Thoracic aorta (tissue), 2 donors: ENCODE results near the gene TIAM2. TPM values are rescaled to one million over a fixed set of nuclear protein-coding genes. Genes with fewer than 3 reads are reported as not detected.

ENCODE experiments used
- ATAC-seq: fragments of 150-250 bp; one replicate; pipeline ENCODE4 v1.8.0; 2017; ENCODE audit warnings: low read depth; ENCODE audit not compliant: insufficient number of reproducible peaks, low FRiP score
- DNase-seq: peaks from one replicate; pipeline ENCODE4 v3.0.0-alpha.2; 2020; ENCODE audit warnings: low spot score
- H3K27ac ChIP-seq, 2 donors: fragments of 200-600 bp; sonication (generic); 1 replicate in 1 of 2; 2 replicates in 1 of 2; pipeline ENCODE4 v1.5.1; 2016; ENCODE audit warnings: mild to moderate bottlenecking in 2 of 2, moderate library complexity in 2 of 2
- H3K27me3 ChIP-seq: fragments of 200-600 bp; sonication (generic); replicated peaks from 2 replicates; pipeline ENCODE4 v1.6.0; 2016; ENCODE audit warnings: mild to moderate bottlenecking; ENCODE audit not compliant: insufficient read depth
- H3K36me3 ChIP-seq: fragments of 200-600 bp; sonication (generic); one replicate; pipeline ENCODE4 v1.5.1; 2016
- H3K4me1 ChIP-seq, 2 donors: fragments of 200-600 bp; sonication (generic); 1 replicate in 1 of 2; 2 replicates in 1 of 2; pipeline versions ENCODE4 v1.5.1 to v1.6.0; 2016; ENCODE audit warnings: low read depth in 2 of 2, mild to moderate bottlenecking in 1 of 2; ENCODE audit not compliant: control insufficient read depth in 1 of 2
- H3K4me3 ChIP-seq: fragments of 200-600 bp; sonication (generic); 2 replicates; pipeline ENCODE4 v1.5.1; 2016; ENCODE audit warnings: mild to moderate bottlenecking
- H3K9me3 ChIP-seq: fragments of 200-600 bp; sonication (generic); 2 replicates; pipeline ENCODE4 v1.5.1; 2016
- CTCF ChIP-seq: fragments of 200-600 bp; sonication (generic); IDR thresholded peaks from one replicate; pipeline ENCODE4 v1.5.1; 2019; ENCODE audit warnings: antibody characterized with exemption
- total RNA-seq, 2 donors: library from RNA; depleted of rRNA; stranded (reverse); fragments of >200 nt; gene quantifications; one replicate each; pipeline versions ENCODE4 v1.1.0 to v1.2.3, GENCODE V29; 2016

The TIAM2 gene
- total RNA-seq, 2 donors from 2014 or later, result 17.8 to 22.1 TPM

GRCh38 chr6:155250701-155251381 lies 255.7 kb downstream of the TIAM2 start:
- no peak for DNase-seq
- Histone ChIP-seq H3K27ac (no peak overlapping the region), H3K9me3 (no peaks in the 10 kb centered on the region), H3K4me1 (peaks cover 0 to 9% of the 10 kb centered on the region in 2 donors), H3K4me3 (no peak overlapping the region), H3K36me3 (peaks cover 6% of the 10 kb centered on the region), H3K27me3 (no peaks in the 10 kb centered on the region)
- no peak for TF ChIP-seq CTCF
- ATAC-seq, result no peak

GRCh38 chr6:155252581-155252980 lies 257.5 kb downstream of the TIAM2 start:
- ATAC-seq, result no peak

GRCh38 chr6:155253337-155253736 lies 258.2 kb downstream of the TIAM2 start:
- DNase-seq, result no peak
- TF ChIP-seq CTCF, result no peak
- no peak overlapping the region for H3K27ac ChIP-seq
- peaks cover 6% of the 10 kb centered on the region for H3K36me3 ChIP-seq
- H3K4me1 ChIP-seq, result peaks cover 0 to 9% of the 10 kb centered on the region in 2 donors
- no peaks in the 10 kb centered on the region for H3K27me3 ChIP-seq
- no peaks in the 10 kb centered on the region for H3K9me3 ChIP-seq
- ATAC-seq, result no peak
- no peak overlapping the region for H3K4me3 ChIP-seq

More at GRCh38 chr6:155252581-155252980, 257.5 kb downstream of the TIAM2 start:
- no peak for TF ChIP-seq CTCF
- no peak overlapping the region for H3K4me3 ChIP-seq
- no peak for DNase-seq
- no peak overlapping the region for H3K27ac ChIP-seq
- peaks cover 6% of the 10 kb centered on the region for H3K36me3 ChIP-seq
- peaks cover 0 to 9% of the 10 kb centered on the region in 2 donors for H3K4me1 ChIP-seq
- no peaks in the 10 kb centered on the region for H3K9me3 ChIP-seq
- no peaks in the 10 kb centered on the region for H3K27me3 ChIP-seq

- Histone ChIP-seq H3K27ac (no peak overlapping the region), H3K36me3 (peaks cover 6% of the 10 kb centered on the region), H3K4me1 (peaks cover 0 to 9% of the 10 kb centered on the region in 2 donors), H3K27me3 (no peaks in the 10 kb centered on the region), H3K4me3 (no peak overlapping the region), H3K9me3 (no peaks in the 10 kb centered on the region)
- no peak for DNase-seq
- TF ChIP-seq CTCF, result no peak
- no peak for ATAC-seq
Measured at GRCh38 chr6:155254139-155254538, 259.0 kb downstream of the TIAM2 start.

- DNase-seq, result no peak
- peaks cover 14% of the 10 kb centered on the region for H3K36me3 ChIP-seq
- H3K9me3 ChIP-seq, result no peaks in the 10 kb centered on the region
- no peak for TF ChIP-seq CTCF
- H3K27ac ChIP-seq, result no peak overlapping the region
- no peak for ATAC-seq
- H3K27me3 ChIP-seq, result no peaks in the 10 kb centered on the region
- H3K4me3 ChIP-seq, result no peak overlapping the region
- H3K4me1 ChIP-seq, result no peaks in the 10 kb centered on the region
Measured at GRCh38 chr6:155256122-155256795, 261.1 kb downstream of the TIAM2 start.
